Natural killer cell treated with Interleukin-12 subunit alpha and Interleukin-12 subunit beta and Interleukin-15 and Interleukin-18, amount 100 ng/mL, for 72 hours (primary cell): ENCODE results near the gene RTN4RL2. TPM values are rescaled to one million over a fixed set of nuclear protein-coding genes. Genes with fewer than 3 reads are reported as not detected.

ENCODE experiments used
- ATAC-seq, 2 donors: fragments of 150-1000 bp; cut with Tn5 transposase in 1 of 2; sonication (Bioruptor Pico), chemical (Tn5 transposase) in 1 of 2; 2 replicates each; pipeline ENCODE4 v1.10.0; 2021
- DNase-seq: peaks from one replicate; pipeline ENCODE4 v3.0.0; 2022; ENCODE audit warnings: low spot score
- H3K27ac Mint-ChIP-seq, 2 donors: 1 replicate in 1 of 2; 2 replicates in 1 of 2; pipeline ENCODE4 v1.8.0; 2022; ENCODE audit warnings: mixed read lengths in 2 of 2, mild to moderate bottlenecking in 1 of 2, moderate library complexity in 1 of 2
- H3K27me3 Mint-ChIP-seq, 2 donors: 1 replicate in 1 of 2; 2 replicates in 1 of 2; pipeline ENCODE4 v1.8.0; 2022; ENCODE audit warnings: mixed read lengths in 2 of 2
- H3K36me3 Mint-ChIP-seq: one replicate; pipeline ENCODE4 v1.8.0; 2022; ENCODE audit warnings: mixed read lengths
- H3K4me1 Mint-ChIP-seq, 2 donors: 1 replicate in 1 of 2; 2 replicates in 1 of 2; pipeline ENCODE4 v1.8.0; 2022; ENCODE audit warnings: low read depth in 2 of 2, mixed read lengths in 2 of 2, mild to moderate bottlenecking in 1 of 2
- H3K4me3 Mint-ChIP-seq: one replicate; pipeline ENCODE4 v1.8.0; 2022; ENCODE audit warnings: mixed read lengths
- H3K9me3 Mint-ChIP-seq: 2 replicates; pipeline ENCODE4 v1.8.0; 2022; ENCODE audit warnings: mixed read lengths
- total RNA-seq, 2 donors: library from RNA; stranded (reverse); gene quantifications; one replicate each; pipeline ENCODE4 v1.2.3, GENCODE V29; 2022

Gene RTN4RL2
- total RNA-seq, 2 donors from 2014 or later: not detected

DNA sequence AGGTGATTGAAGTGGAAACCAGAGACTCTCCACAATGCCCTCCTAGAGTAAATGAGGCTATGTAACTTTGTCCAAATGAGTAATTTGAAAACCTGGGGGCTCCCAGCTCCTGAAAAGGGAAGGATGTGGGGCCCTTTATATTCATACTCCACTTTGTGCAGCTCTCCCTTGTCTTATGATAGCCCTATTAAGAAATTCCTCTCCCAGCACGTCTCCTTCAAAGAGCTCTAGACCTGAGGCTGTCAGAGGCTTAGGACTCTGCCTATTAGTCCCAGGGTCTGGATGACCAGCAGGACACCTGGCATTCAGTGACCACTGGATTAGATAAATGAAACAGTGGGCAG lies 53.1 kb downstream of the RTN4RL2 start:
- no peak for ATAC-seq
- Mint-ChIP-seq H3K27me3 (no peaks in the 10 kb centered on the region), H3K36me3 (no peaks in the 10 kb centered on the region), H3K4me3 (peak overlapping the region; percentile 56), H3K9me3 (no peaks in the 10 kb centered on the region), H3K27ac (no peak overlapping the region), H3K4me1 (peaks cover 13 to 20% of the 10 kb centered on the region in 2 donors)
- DNase-seq: no peak

DNA sequence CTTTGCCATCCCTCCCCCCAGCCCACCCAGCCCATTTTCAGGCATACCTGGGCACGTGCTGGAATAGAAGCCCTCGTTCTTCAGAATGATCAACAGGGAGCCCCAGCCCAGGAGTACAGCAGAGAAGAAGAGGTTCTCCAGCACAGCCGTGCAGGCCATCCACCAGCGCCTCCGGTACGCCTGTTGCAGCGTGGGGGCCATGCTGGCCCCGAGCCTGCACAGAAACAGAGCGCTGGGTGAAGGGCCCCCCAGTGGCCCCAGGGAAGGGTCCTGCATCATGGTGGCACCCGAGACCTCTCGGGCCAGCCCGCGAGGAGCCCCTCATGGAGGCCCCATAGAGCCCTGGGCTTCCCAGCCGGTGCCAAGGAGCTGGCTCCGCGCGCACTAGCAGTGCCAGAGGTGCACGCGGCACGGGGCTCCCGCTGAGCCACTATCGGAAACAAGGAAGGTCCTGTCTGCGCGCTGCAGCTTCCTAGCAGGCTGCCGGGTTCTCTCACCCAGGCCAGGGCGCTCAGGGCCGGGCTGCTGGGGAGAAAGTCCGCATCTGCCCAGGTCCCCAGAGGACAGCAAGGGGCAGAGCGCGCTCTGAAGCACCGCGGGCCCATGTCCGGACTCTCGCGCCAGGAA lies 53.7 kb downstream of the RTN4RL2 start:
- Mint-ChIP-seq H3K9me3 (no peaks in the 10 kb centered on the region), H3K4me1 (peaks cover 13 to 20% of the 10 kb centered on the region in 2 donors), H3K4me3 (peak overlapping the region; percentile 87), H3K36me3 (no peaks in the 10 kb centered on the region), H3K27ac (peak overlapping the region in 1 of 2 donors; percentile 9), H3K27me3 (peaks cover 0 to 5% of the 10 kb centered on the region in 2 donors)
- no peak for DNase-seq
- peak; percentile 37 to 47 for ATAC-seq

DNA sequence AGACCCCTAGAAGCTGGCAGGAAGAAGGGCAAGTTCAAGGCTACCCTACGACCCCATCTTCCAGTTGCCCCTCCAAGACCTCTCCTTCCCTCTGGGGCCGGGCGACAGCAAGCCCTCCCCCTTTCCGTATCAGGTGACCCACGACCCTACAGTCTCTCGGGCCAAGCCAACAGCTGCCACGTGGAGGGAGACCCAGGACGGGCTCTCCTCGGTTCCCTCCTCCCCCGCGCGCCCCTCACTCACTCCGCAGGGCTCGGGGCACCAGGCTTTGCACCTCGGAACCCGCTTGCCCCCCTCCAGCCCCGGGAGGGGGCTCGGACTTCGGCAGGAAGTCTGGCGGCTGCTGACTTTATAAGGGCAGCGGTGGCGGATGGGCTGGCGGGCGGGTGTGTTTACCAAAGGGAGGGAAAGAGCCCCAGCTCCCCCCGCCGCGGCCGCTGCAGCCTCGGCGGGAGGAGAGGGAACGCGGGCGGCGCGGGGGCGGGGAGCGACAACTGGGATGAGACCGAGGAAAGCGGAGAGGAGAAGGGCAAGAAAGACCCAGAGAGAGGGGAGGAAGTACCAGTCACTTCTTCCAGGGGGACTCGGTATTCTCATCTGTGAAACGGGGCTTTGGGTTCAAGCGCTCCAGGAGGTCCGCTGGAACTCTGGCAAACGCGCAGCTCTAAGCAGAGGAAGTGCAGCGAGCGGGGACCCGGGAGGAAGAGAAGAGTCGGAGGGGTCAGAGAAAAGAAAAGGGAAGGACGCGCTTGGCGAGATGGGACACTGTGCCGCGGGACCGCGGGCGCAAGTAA lies 54.4 kb downstream of the RTN4RL2 start:
- DNase-seq (peak; percentile 69), ATAC-seq (peak; percentile 74 to 78)
- peak overlapping the region; percentile 87 for H3K4me3 Mint-ChIP-seq
- H3K27ac Mint-ChIP-seq: peak overlapping the region; percentile 9 to 75
- H3K4me1 Mint-ChIP-seq: peaks cover 13 to 17% of the 10 kb centered on the region in 2 donors
- H3K36me3 Mint-ChIP-seq: no peaks in the 10 kb centered on the region
- peaks cover 0 to 6% of the 10 kb centered on the region in 2 donors for H3K27me3 Mint-ChIP-seq
- H3K9me3 Mint-ChIP-seq: no peaks in the 10 kb centered on the region

DNA sequence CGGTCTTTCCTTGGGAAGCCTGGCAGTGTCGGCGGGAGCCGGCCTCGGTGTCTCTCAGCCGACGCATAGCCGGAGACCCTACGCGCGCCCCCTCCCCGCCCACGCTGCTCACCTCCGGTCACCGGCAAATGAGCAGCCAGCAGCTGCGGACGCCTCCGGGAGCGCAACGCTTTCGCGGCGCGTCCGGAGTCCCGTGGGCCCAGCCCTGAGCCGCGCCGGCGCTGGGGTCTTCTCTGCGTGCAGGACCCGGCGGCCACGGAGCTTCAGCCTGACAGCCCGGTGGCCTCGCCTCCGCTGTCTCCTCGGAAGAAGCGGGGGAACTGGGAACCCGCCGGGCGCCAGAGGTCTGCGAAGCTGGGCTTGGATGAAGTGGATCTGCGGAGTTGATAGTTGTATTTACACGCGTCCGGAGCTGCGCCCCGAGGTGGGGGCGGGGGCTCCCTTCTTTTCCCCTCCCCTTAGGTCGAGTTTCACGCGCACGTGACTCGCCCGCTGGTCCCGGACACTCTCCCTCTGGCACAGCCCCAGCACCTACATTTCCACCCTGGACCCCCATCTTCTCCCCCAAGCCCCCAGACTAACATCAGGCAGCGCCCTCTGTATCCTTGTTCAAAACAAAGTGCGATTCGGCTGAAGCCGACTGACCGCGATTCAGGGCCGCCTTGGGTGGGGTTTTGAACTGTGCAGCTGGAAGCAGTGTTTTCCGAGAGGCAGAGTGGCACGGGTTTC lies 55.2 kb downstream of the RTN4RL2 start, which contains the start of gene SLC43A1:
Gene SLC43A1 (minus strand): TSS at position 371 of the 729 bp plus-strand sequence. CDS start 1,591 bp downstream, outside the sequence.
- H3K27ac Mint-ChIP-seq: peak within 1 kb of the TSS; percentile 54 to 75
- no peaks in the 10 kb centered on the region for H3K36me3 Mint-ChIP-seq
- H3K4me3 Mint-ChIP-seq: peak within 1 kb of the TSS; percentile 87
- H3K4me1 Mint-ChIP-seq: peaks cover 13 to 17% of the 10 kb centered on the region in 2 donors
- peaks cover 0 to 6% of the 10 kb centered on the region in 2 donors for H3K27me3 Mint-ChIP-seq
- DNase-seq (no peak), ATAC-seq (peak; percentile 64 to 66)
- no peaks in the 10 kb centered on the region for H3K9me3 Mint-ChIP-seq

DNA sequence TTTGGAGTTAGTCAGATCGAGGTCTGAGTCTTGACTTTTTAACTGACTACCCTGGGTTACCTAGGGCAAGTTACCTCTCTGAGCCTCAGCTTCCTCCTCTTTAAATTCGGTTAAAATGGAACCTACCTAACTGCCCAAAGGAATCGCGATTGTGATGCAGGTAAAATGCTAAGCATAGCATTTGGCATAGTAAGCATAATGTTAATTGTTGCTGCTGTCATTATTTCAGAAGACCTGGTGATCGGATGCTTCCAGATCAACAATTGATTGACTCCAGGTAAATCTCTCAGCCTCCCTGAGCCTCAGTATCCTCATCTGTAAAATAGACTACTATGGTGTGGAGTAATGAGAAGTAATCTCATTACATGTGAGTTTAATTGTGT lies 55.7 kb downstream of the RTN4RL2 start:
- peaks cover 0 to 6% of the 10 kb centered on the region in 2 donors for H3K27me3 Mint-ChIP-seq
- no peak for ATAC-seq
- H3K9me3 Mint-ChIP-seq: no peaks in the 10 kb centered on the region
- H3K4me1 Mint-ChIP-seq: peaks cover 13 to 17% of the 10 kb centered on the region in 2 donors
- DNase-seq: no peak
- peak overlapping the region; percentile 87 for H3K4me3 Mint-ChIP-seq
- peak overlapping the region in 1 of 2 donors; percentile 54 for H3K27ac Mint-ChIP-seq
- H3K36me3 Mint-ChIP-seq: no peaks in the 10 kb centered on the region

DNA sequence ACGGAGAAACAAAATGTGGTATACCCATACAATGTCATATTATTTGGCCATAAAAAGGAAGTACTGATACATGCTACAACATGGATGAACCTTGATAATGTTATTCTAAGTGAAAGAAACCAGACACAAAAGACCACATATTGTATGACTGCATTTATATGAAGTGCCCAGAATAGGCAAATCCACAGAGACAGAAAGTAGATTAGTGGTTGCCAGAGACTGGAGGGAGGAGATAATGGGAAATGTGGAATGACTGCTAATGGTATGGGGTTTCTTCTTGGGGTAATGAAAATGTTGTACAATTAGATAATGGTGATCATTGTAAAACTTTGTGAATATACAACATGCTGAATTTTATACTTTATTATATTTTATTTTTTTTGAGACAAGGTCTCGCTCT lies 60.8 kb downstream of the RTN4RL2 start:
- Mint-ChIP-seq H3K4me1 (peaks cover 1% of the 10 kb centered on the region in 2 donors), H3K27ac (no peak overlapping the region), H3K36me3 (no peaks in the 10 kb centered on the region), H3K27me3 (peaks cover 0 to 6% of the 10 kb centered on the region in 2 donors), H3K4me3 (no peak overlapping the region), H3K9me3 (no peaks in the 10 kb centered on the region)
- DNase-seq (no peak), ATAC-seq (no peak)

DNA sequence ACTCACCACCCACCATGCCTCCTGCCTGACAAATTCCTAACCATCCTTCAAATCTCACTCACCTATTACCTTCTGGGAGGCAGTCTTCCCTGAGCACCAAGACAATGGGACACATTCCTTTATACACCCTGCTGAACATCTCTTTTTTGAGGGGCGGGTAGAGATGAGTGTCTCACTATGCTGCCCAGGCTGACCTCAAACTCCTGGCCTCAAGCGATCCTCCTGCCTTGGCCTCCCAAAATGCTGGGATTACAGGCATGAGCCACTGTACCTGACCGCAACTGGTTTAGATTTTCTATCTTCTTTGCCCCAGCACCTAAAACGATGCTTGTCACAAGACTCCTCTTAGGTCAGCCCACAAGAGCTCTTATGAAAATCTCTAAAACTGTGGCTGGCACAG lies 63.1 kb downstream of the RTN4RL2 start:
- ATAC-seq: no peak
- peaks cover 0 to 6% of the 10 kb centered on the region in 2 donors for H3K4me1 Mint-ChIP-seq

More for the DNA sequence above, 63.1 kb downstream of the RTN4RL2 start:
- H3K4me3 Mint-ChIP-seq: no peak overlapping the region
- H3K27ac Mint-ChIP-seq: no peak overlapping the region
- DNase-seq: no peak
- H3K27me3 Mint-ChIP-seq: peaks cover 0 to 6% of the 10 kb centered on the region in 2 donors
- H3K36me3 Mint-ChIP-seq: peaks cover 12% of the 10 kb centered on the region
- no peaks in the 10 kb centered on the region for H3K9me3 Mint-ChIP-seq

Other genes starting within 250 kb of the RTN4RL2 start
- gene APLNR, start 223.3 kb upstream of the RTN4RL2 start, total RNA-seq: not detected
- gene TNKS1BP1, start 135.6 kb upstream of the RTN4RL2 start, total RNA-seq: 1 to 10 TPM; 3.0 to 3.2 TPM
- 100 to 1,000 TPM; 143 to 210 TPM for gene SSRP1, start 124.6 kb upstream of the RTN4RL2 start, total RNA-seq
- not detected for gene P2RX3, start 122.2 kb upstream of the RTN4RL2 start, total RNA-seq
- gene PRG3, start 79.4 kb upstream of the RTN4RL2 start, total RNA-seq: not detected
- 1 to 10 TPM; 1.4 to 2.3 TPM for gene PRG2, start 69.9 kb upstream of the RTN4RL2 start, total RNA-seq
- gene SLC43A3, start 33.4 kb upstream of the RTN4RL2 start, total RNA-seq: 100 to 1,000 TPM in 1 of 2 donors, 10 to 100 TPM in 1; 86.9 to 308 TPM
- gene SLC43A1, start 55.2 kb downstream of the RTN4RL2 start, total RNA-seq: 10 to 100 TPM in 1 of 2 donors, 1 to 10 TPM in 1; 4.2 to 16.5 TPM
- gene TIMM10, start 70.2 kb downstream of the RTN4RL2 start, total RNA-seq: 100 to 1,000 TPM in 1 of 2 donors, 10 to 100 TPM in 1; 77.6 to 131 TPM
- not detected for gene SMTNL1, start 77.1 kb downstream of the RTN4RL2 start, total RNA-seq
- gene UBE2L6, start 107.1 kb downstream of the RTN4RL2 start, total RNA-seq: 100 to 1,000 TPM in 1 of 2 donors, 10 to 100 TPM in 1; 87.8 to 101 TPM
- not detected for gene SERPING1, start 137.2 kb downstream of the RTN4RL2 start, total RNA-seq
- not detected for gene YPEL4, start 189.4 kb downstream of the RTN4RL2 start, total RNA-seq
- 10 to 100 TPM; 16.5 to 23.0 TPM for gene CLP1, start 197.2 kb downstream of the RTN4RL2 start, total RNA-seq
- 10 to 100 TPM; 66.2 to 91.9 TPM for gene ZDHHC5, start 207.6 kb downstream of the RTN4RL2 start, total RNA-seq